ENCODE data around the gene OR52A5.

Gene OR52A5

DNA sequence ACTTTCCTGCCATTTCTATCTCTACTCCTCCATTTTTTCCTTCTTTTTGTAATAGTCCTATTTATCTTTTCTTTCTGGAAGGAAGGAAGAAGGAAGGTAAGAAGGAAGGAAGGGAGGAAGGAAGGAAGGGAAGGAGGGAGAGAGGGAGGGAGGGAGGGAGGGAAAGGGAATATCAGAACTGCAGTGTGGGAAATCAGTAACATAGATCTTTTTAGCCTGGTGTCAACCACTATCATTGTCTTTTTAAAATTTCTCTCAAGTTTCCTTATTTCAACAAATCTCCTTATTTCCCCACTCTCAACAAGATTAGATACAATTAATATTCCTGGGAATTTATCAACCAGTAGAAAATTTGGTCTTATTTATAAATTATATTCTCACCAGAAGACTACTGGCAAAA is 35.1 kb downstream of the OR52A5 start:
- TF ChIP-seq, protein P1, sequence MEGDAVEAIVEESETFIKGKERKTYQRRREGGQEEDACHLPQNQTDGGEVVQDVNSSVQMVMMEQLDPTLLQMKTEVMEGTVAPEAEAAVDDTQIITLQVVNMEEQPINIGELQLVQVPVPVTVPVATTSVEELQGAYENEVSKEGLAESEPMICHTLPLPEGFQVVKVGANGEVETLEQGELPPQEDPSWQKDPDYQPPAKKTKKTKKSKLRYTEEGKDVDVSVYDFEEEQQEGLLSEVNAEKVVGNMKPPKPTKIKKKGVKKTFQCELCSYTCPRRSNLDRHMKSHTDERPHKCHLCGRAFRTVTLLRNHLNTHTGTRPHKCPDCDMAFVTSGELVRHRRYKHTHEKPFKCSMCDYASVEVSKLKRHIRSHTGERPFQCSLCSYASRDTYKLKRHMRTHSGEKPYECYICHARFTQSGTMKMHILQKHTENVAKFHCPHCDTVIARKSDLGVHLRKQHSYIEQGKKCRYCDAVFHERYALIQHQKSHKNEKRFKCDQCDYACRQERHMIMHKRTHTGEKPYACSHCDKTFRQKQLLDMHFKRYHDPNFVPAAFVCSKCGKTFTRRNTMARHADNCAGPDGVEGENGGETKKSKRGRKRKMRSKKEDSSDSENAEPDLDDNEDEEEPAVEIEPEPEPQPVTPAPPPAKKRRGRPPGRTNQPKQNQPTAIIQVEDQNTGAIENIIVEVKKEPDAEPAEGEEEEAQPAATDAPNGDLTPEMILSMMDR (IDR thresholded peaks at IDR 0.05; ENCODE audit: borderline replicate concordance, insufficient read depth, low read depth, low read length) = no peak
- H3K4me3 ChIP-seq (ENCODE audit: low read depth, low read length) = no peak overlapping the region

DNA sequence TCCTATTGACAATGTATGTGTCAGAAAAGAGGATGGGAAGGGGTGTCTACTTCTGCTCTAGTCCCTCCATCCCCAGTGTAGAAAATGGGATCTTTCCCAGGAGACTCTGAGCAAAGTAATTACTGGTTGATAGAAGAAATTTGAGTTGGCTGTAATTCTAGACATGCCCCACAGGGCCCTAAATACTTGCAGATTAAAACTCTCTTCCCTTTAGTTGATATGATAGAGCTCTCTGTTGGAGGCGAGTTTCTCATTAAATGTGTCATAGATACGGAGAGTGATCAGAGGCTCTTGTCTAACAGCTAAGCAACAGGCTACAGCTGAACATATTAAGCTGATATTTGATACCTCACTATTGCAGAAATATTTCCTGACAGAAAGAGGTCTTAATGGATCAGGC is 35.9 kb downstream of the OR52A5 start:
- TF ChIP-seq, protein P1 (IDR thresholded peaks at IDR 0.05; ENCODE audit: borderline replicate concordance, insufficient read depth, low read depth, low read length) = no peak
- no peak overlapping the region for H3K4me3 ChIP-seq (ENCODE audit: low read depth, low read length)

DNA sequence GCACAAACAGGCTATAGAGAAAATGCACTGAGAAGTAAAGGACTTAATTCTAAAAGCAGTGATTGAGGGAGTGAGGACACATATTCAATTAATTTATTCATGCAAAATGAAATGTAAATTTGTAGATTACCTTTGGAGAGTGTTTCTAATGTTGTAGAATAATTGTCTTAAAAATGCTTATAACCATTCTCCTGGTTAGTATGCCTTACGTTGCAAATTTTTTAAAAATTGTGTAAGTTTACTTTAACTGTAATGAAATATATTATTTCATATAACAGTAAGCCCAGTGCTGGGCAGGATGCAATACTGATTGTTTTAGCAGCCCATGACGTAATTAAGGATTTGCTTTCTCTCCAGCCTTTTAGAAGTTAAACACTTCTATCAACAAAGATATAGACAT is 42.1 kb downstream of the OR52A5 start:
- H3K4me3 ChIP-seq (ENCODE audit: low read depth, low read length) = no peak overlapping the region
- TF ChIP-seq, protein P1 (IDR thresholded peaks at IDR 0.05; ENCODE audit: borderline replicate concordance, insufficient read depth, low read depth, low read length) = no peak

DNA sequence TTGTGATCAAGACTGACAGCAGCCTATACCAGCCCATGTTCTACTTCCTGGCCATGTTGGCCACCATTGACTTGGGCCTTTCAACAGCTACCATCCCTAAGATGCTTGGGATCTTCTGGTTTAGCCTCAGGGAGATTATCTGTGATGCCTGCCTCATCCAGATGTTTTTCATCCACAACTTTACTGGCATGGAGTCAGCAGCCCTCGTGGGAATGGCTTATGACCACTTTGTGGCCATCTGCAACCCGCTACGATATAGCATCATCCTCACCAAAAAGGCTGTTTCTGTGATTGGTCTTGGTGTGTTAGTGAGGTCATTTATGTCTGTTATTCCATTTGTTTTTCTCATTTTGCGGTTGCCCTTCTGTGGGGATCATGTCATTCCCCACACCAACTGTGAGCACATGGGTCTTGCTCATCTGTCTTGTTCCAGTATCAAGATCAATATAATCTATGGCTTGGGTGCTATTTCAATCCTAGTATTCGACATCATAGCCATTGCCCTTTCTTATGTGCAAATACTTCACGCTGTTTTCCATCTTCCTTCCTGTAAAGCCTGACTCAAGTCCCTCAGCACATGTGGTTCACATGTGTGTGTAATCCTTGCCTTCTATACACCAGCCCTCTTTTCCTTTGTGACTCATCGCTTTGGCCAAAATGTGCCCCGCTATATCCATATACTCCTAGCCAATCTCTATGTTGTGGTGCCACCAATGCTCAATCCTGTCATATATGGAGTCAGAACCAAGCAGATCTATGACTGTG is 45.2 kb downstream of the OR52A5 start:
- H3K4me3 ChIP-seq (ENCODE audit: low read depth, low read length) = no peak overlapping the region
- TF ChIP-seq, protein P1 (IDR thresholded peaks at IDR 0.05; ENCODE audit: borderline replicate concordance, insufficient read depth, low read depth, low read length) = no peak

DNA sequence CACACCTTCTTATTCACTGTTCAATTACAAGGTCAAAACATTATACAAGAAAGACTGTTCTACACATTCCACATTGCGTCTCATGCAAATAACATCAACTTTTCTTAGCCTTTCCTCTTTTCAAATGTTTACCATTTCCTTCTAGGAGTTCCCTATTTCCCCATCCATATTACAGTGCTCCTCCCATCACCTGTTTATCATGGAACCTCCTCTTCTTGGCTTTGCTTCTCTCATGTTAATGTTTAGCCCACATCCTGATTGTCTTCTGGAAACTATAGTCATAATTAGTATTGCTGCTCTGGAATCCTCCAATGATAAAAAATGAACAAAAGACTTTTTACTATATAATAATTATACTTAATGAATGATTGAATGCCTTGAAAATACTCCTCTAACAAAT is 47.5 kb downstream of the OR52A5 start:
- TF ChIP-seq, protein P1 (IDR thresholded peaks at IDR 0.05; ENCODE audit: borderline replicate concordance, insufficient read depth, low read depth, low read length) = no peak
- no peak overlapping the region for H3K4me3 ChIP-seq (ENCODE audit: low read depth, low read length)

DNA sequence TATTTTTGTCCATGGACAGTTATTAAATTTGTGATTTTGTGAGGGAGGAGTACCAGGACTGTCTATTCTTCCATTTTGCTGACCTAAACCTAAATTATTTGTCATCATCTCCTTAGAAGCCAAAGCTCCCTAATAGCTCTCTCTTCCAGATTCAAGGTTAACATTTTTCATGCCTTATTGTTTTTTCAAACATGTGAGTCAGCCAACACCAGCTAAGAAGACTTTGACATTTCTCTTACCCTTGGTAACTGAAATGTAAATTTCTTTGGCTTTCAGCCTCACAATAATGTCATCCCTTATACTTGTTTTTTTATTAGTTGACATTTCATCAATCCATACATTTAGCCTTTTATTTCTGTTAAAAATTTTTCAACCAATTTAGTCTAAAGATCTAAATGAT is 49.6 kb downstream of the OR52A5 start:
- H3K4me3 ChIP-seq (ENCODE audit: low read depth, low read length) = no peak overlapping the region
- TF ChIP-seq, protein P1 (IDR thresholded peaks at IDR 0.05; ENCODE audit: borderline replicate concordance, insufficient read depth, low read depth, low read length) = no peak

DNA sequence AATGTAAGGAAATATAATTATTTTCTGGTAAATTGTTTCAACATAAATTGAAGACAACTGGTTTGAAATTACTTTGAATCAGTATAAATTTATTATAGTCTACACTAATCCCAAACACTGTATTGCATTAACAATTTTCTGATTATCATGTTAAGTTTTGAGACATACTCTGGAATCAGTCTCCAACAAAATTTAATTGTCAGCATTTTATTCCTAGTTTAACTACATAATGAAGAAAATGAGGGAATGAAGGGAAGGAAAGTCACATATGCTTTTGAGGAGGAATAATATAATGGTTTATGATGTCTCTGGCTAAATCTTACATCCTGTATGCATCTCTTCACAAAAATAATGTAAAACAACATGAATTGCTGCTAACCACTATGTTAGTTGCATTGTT is 54.6 kb downstream of the OR52A5 start:
- H3K4me3 ChIP-seq (ENCODE audit: low read depth, low read length) = no peak overlapping the region
- TF ChIP-seq, protein P1 (IDR thresholded peaks at IDR 0.05; ENCODE audit: borderline replicate concordance, insufficient read depth, low read depth, low read length) = no peak

Data from GM12875 (cell line).